NOMO-1 treated with DMSO at 0.1 percent for 48 hours (cell line): ENCODE results near the gene MARF1.
A peak's percentile ranks its signal among the peaks of the same experiment; 100 is the strongest.
"Not testable (repeated sequence)": the region's sequence is repeated elsewhere in the genome, so short reads cannot be mapped to it uniquely, and the experiment has no call there.

Experiments
- DNase-seq: peaks from one replicate; lab custom pipeline; 2025; ENCODE audit not compliant: unreplicated experiment; lab: John Stamatoyannopoulos, UW

The MARF1 gene

GRCh38 chr16:15643048-15643945 is at the start of gene MARF1:
Gene MARF1 (minus strand): TSS chr16:15643154. CDS start chr16:15639233, 3,921 bp downstream.
- DNase-seq: peak; percentile 91

GRCh38 chr16:15692508-15692907 is 49.6 kb upstream of the MARF1 start:
- DNase-seq: not testable (repeated sequence)

GRCh38 chr16:15691046-15691445 is 48.1 kb upstream of the MARF1 start:
- no peak for DNase-seq

- no peak for DNase-seq
These were observed 47.3 kb upstream of the MARF1 start for GRCh38 chr16:15690296-15690695.

- no peak for DNase-seq
These were observed 46.3 kb upstream of the MARF1 start for GRCh38 chr16:15689290-15689689.

GRCh38 chr16:15686287-15686686 is 43.3 kb upstream of the MARF1 start:
- DNase-seq: no peak

GRCh38 chr16:15682105-15682570 is 39.2 kb upstream of the MARF1 start:
- DNase-seq: peak; percentile 73

- no peak for DNase-seq
These were observed 34.5 kb upstream of the MARF1 start for GRCh38 chr16:15677447-15677846.

- no peak for DNase-seq
These were observed 33.6 kb upstream of the MARF1 start for GRCh38 chr16:15676506-15676905.

- DNase-seq: no peak
These were observed 31.6 kb upstream of the MARF1 start for GRCh38 chr16:15674571-15674970.

- peak; percentile 99 for DNase-seq
These were observed 29.7 kb upstream of the MARF1 start for GRCh38 chr16:15672514-15673167.

- not testable (repeated sequence) for DNase-seq
These were observed 29.2 kb upstream of the MARF1 start for GRCh38 chr16:15672127-15672513.

GRCh38 chr16:15671530-15672117 is 28.7 kb upstream of the MARF1 start:
- no peak for DNase-seq

GRCh38 chr16:15667091-15667742 is 24.3 kb upstream of the MARF1 start:
- DNase-seq: no peak

GRCh38 chr16:15665107-15665506 is 22.2 kb upstream of the MARF1 start:
- DNase-seq: no peak

GRCh38 chr16:15660203-15660601 is 17.2 kb upstream of the MARF1 start:
- DNase-seq: no peak

GRCh38 chr16:15658556-15658955 is 15.6 kb upstream of the MARF1 start:
- no peak for DNase-seq

- DNase-seq: no peak
These were observed 15.2 kb upstream of the MARF1 start for GRCh38 chr16:15658149-15658548.

GRCh38 chr16:15655561-15655960 is 12.6 kb upstream of the MARF1 start:
- not testable (repeated sequence) for DNase-seq

GRCh38 chr16:15654591-15654990 is 11.6 kb upstream of the MARF1 start:
- no peak for DNase-seq

GRCh38 chr16:15653227-15653626 is 10.3 kb upstream of the MARF1 start:
- DNase-seq: no peak
